ENCODE measurements around the gene SERPING1.

DNA sequence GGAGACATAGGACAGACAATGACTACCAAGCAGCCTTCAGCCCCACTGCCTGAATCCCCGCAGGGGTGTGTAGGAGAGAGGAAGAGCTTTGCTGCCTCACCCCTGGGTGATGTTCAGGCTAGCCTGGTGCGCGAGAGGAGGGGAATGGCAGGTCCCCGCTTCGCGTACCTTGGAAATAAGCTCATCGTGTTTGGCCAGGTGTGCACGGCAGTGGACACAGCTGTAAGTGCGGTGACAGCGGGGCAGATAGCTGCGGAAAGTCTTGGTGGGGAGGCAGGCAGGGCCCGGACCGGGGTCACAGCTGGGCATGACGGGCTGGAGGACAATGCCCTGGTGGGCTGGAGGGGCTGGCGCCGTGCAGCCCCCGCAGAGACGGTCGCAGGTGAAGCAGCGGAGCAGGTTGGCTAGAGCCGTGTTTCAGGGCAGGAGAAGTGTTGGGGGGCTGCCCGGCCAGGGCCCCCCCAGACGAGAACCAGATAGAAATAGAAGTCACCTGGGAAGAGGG lies 49.4 kb downstream of the SERPING1 start:
- TF ChIP-seq, protein P1, sequence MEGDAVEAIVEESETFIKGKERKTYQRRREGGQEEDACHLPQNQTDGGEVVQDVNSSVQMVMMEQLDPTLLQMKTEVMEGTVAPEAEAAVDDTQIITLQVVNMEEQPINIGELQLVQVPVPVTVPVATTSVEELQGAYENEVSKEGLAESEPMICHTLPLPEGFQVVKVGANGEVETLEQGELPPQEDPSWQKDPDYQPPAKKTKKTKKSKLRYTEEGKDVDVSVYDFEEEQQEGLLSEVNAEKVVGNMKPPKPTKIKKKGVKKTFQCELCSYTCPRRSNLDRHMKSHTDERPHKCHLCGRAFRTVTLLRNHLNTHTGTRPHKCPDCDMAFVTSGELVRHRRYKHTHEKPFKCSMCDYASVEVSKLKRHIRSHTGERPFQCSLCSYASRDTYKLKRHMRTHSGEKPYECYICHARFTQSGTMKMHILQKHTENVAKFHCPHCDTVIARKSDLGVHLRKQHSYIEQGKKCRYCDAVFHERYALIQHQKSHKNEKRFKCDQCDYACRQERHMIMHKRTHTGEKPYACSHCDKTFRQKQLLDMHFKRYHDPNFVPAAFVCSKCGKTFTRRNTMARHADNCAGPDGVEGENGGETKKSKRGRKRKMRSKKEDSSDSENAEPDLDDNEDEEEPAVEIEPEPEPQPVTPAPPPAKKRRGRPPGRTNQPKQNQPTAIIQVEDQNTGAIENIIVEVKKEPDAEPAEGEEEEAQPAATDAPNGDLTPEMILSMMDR (conservative IDR thresholded peaks at IDR 0.05 in 1 of 2, IDR thresholded peaks at IDR 0.05 in 1 of 2; ENCODE audit: extremely low read depth in 1 of 2, insufficient read depth in 1 of 2, low read depth in 1 of 2, low read length in 2 of 2): no peak
- no peak for TF ChIP-seq EZH2 (IDR thresholded peaks at IDR 0.05; ENCODE audit: borderline replicate concordance, low read length)
